Breast epithelium (tissue), 4 donors: ENCODE data around the gene TMSB15C. TPM values are rescaled to one million over a fixed set of nuclear protein-coding genes. Genes with fewer than 3 reads are reported as not detected.
"Not testable (repeated sequence)": the region's sequence is repeated elsewhere in the genome, so short reads cannot be mapped to it uniquely, and the experiment has no call there.

Experiments
- DNase-seq, 2 donors: peaks; one replicate each; pipeline ENCODE4 v3.0.0-alpha.2; 2019; ENCODE audit warnings: low spot score in 2 of 2
- H3K27ac ChIP-seq, 2 donors: fragments of 200-600 bp; sonication (generic) in 1 of 2; one replicate each; pipeline ENCODE4 v1.5.1; 2016 to 2019; ENCODE audit warnings: mild to moderate bottlenecking in 1 of 2
- H3K27me3 ChIP-seq, 2 donors: fragments of 200-600 bp; sonication (generic) in 1 of 2; one replicate each; pipeline versions ENCODE4 v1.5.1 to v1.6.0; 2017 to 2019; ENCODE audit warnings: control low read depth in 1 of 2, mild to moderate bottlenecking in 1 of 2
- H3K36me3 ChIP-seq: fragments of 200-600 bp; one replicate; pipeline ENCODE4 v1.5.1; 2019
- H3K4me1 ChIP-seq, 2 donors: fragments of 200-600 bp; sonication (generic); one replicate each; pipeline ENCODE4 v1.5.1; 2016 to 2019; ENCODE audit warnings: control low read depth in 1 of 2
- H3K4me3 ChIP-seq, 3 donors: fragments of 200-600 bp; sonication (generic); 1 replicate in 2 of 3; 2 replicates in 1 of 3; pipeline ENCODE4 v1.5.1; 2016 to 2019; ENCODE audit warnings: mild to moderate bottlenecking in 3 of 3, moderate library complexity in 2 of 3
- H3K9me3 ChIP-seq, 2 donors: fragments of 200-600 bp; sonication (generic) in 1 of 2; one replicate each; pipeline ENCODE4 v1.5.1; 2016 to 2019; ENCODE audit warnings: control low read depth in 1 of 2
- CTCF ChIP-seq, 3 donors: fragments of 450-650 bp; IDR thresholded peaks; one replicate each; pipeline ENCODE4 v1.5.1; 2016 to 2017; ENCODE audit warnings: antibody characterized with exemption in 3 of 3, mild to moderate bottlenecking in 3 of 3, moderate library complexity in 3 of 3
- POLR2A ChIP-seq: fragments of 450-650 bp; IDR thresholded peaks from one replicate; pipeline ENCODE4 v1.6.1; 2016; ENCODE audit warnings: antibody characterized with exemption, mild to moderate bottlenecking, moderate library complexity
- POLR2AphosphoS5 ChIP-seq, 3 donors: sonication (generic); formaldehyde crosslinking; IDR thresholded peaks; one replicate each; pipeline ENCODE4 v1.6.1; 2017; ENCODE audit warnings: antibody characterized with exemption in 3 of 3
- intact Hi-C: fragments of 100-400 bp; cut with DNase I; formaldehyde crosslinking; loops from one replicate; pipeline ENCODE4 v1.15.1; 2023; ENCODE audit warnings: low total_unique reads
- total RNA-seq, 3 donors: library from RNA; depleted of rRNA; stranded (reverse); fragments of >200 nt; gene quantifications; one replicate each; pipeline ENCODE4 v1.1.0, GENCODE V29; 2016

The TMSB15C gene
- total RNA-seq = 1 to 10 TPM; 1.8 to 6.2 (median 4.1) TPM

GRCh38 chrX:104075778-104076445, at the start of gene TMSB15C:
TSS of gene TMSB15C (minus strand) at chrX:104076236.
- H3K9me3 ChIP-seq, H3K4me3 ChIP-seq, H3K36me3 ChIP-seq, intact Hi-C loops, DNase-seq, H3K4me1 ChIP-seq, H3K27me3 ChIP-seq, H3K27ac ChIP-seq: not testable (repeated sequence)

GRCh38 chrX:104122829-104123228, 46.8 kb upstream of the TMSB15C start:
- no peak for TF ChIP-seq CTCF (IDR thresholded peaks at IDR 0.05)
- H3K4me1 ChIP-seq = no peaks in the 10 kb centered on the region
- intact Hi-C loops = no loop called here
- no peaks in the 10 kb centered on the region for H3K36me3 ChIP-seq
- H3K27ac ChIP-seq = no peak overlapping the region
- no peak overlapping the region for H3K4me3 ChIP-seq
- H3K27me3 ChIP-seq = peaks cover 0 to 18% of the 10 kb centered on the region in 2 donors
- no peaks in the 10 kb centered on the region for H3K9me3 ChIP-seq
- no peak for DNase-seq

DNA sequence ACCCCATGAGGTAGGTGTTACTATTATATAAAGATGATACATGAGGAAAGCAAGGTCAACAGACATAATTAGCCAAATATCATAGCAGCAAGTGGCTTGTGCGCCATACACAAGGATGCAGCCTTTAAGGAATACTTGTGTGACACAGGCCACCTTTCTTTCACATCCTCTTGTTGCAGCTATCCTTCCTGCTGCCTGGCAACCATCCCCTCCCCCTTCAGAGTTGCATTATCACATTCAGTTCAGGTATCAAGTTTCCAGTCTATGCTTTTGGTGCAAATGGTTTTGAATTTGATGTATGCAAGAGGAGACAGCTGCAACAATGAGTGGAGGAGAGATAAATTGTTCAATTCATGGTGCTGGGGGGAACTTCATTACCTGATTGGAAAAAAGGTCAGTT, 42.7 kb upstream of the TMSB15C start:
- H3K9me3 ChIP-seq = no peaks in the 10 kb centered on the region
- peaks cover 0 to 30% of the 10 kb centered on the region in 2 donors for H3K27me3 ChIP-seq
- DNase-seq = no peak
- no peaks in the 10 kb centered on the region for H3K4me1 ChIP-seq
- no peak overlapping the region for H3K27ac ChIP-seq
- intact Hi-C loops = no loop called here
- no peaks in the 10 kb centered on the region for H3K36me3 ChIP-seq
- TF ChIP-seq POLR2A (no peak), POLR2AphosphoS5 (IDR thresholded peaks at IDR 0.05) (no peak), CTCF (IDR thresholded peaks at IDR 0.05) (no peak)
- H3K4me3 ChIP-seq = no peak overlapping the region

- Histone ChIP-seq H3K36me3 (no peaks in the 10 kb centered on the region), H3K4me3 (no peak overlapping the region), H3K4me1 (no peaks in the 10 kb centered on the region), H3K27ac (no peak overlapping the region), H3K9me3 (no peaks in the 10 kb centered on the region), H3K27me3 (peaks cover 0 to 33% of the 10 kb centered on the region in 2 donors)
- intact Hi-C loops = no loop called here
- TF ChIP-seq POLR2A (no peak), POLR2AphosphoS5 (IDR thresholded peaks at IDR 0.05) (no peak), CTCF (IDR thresholded peaks at IDR 0.05) (no peak)
- no peak for DNase-seq
Observed at GRCh38 chrX:104117759-104118158, 41.7 kb upstream of the TMSB15C start.

- TF ChIP-seq CTCF (IDR thresholded peaks at IDR 0.05) (peak in 2 of 3 donors; percentile 25 to 27), POLR2A (no peak)
- Histone ChIP-seq H3K36me3 (no peaks in the 10 kb centered on the region), H3K4me3 (peak overlapping the region; percentile 49 to 64 (median 56)), H3K27me3 (peaks cover 0 to 70% of the 10 kb centered on the region in 2 donors), H3K9me3 (no peaks in the 10 kb centered on the region), H3K27ac (no peak overlapping the region), H3K4me1 (no peaks in the 10 kb centered on the region)
- DNase-seq = peak; percentile 18 to 55
- intact Hi-C loops = no loop called here
Observed at GRCh38 chrX:104113222-104113965, 37.4 kb upstream of the TMSB15C start.
